ENCODE measurements around the gene CA11. TPM values are rescaled to one million over a fixed set of nuclear protein-coding genes. Genes with fewer than 3 reads are reported as not detected.

Gene CA11
- total RNA-seq, 1 donor from 2014 or later = 2.3 TPM

DNA sequence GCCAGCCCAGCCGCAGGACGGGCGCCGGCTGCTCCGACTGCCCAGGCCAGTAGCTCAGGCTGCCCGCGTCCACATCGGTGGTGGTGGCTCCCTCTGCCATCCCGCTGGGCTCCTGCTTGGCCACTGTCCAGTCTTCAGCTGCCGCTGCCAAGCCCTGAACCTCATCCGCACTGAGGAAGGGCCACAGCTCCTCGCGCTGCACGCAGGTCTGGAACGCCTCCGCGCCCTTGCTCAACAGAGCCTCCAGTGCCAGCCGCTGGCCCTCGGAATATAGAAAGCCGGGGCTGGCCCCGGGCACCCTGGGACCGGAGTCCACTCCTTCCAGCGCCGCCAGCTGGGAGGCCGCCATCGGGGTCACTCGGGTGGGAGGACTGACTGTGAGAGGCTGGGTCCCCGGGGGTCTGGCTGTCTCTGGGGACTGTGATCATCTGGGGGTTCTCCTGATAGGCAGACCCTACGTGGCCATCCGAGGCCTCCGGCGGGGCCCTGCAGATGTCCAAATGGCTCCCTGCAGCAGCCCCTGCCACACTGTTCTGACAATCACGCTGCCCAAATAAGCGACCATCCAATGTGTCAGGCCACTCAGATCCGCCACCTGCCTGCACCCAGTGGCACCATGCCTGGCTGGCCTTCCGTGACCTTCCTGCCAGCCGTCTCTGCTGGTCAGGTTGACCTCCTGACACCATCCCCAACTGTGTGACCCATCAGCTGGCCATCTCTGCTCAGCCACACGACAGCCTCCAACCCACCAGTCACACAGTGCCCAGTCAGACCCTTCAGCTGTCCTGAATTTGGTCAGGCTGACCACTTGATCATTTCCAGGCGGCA lies 32.7 kb downstream of the CA11 start:
- DNase-seq = no peak

DNA sequence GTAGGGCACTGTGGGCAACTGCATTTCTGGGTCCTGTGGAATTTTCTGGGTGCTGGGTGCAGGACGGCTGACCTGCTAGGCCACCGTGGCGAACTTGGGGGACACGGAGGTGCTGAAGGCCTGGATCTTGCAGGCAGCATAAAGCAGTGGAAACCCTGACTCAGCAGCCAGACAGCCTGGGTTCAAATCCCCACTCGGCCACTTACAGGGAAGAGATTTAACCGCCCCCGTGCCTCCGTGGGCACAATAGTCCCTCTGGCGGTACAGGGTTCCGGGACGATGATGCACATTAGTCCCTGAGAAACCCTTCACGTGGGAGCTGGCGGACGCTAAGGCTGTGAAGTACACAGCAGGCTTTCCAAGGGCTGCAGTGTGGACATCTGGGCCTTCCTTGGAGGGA lies 34.1 kb downstream of the CA11 start:
- no peak for DNase-seq

DNA sequence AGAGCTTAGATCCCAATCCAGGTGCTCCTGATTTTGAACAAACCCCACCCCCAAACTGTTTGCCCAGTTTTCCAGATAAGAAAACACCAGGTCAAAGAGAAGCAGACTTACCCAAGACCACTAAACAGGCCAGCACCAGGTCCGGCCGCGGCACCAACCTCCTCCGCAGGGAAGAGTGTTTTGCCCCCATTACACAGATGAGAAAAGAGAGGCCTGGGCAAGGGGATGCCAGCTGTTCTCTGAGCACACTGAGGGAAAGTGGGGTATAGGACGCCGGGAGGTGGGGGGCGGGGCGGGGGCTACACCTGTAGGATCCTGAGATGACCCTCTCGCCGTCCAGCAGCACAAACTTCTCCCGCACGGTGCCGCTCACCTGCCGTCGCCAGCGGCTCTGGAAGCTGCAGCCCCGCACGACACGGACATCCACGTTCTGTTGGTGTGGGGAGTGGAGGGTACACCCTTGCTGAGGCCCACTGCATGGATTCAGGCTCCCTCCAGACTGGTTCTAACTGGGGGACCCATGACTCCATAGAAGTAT lies 36.3 kb downstream of the CA11 start:
- DNase-seq = no peak

DNA sequence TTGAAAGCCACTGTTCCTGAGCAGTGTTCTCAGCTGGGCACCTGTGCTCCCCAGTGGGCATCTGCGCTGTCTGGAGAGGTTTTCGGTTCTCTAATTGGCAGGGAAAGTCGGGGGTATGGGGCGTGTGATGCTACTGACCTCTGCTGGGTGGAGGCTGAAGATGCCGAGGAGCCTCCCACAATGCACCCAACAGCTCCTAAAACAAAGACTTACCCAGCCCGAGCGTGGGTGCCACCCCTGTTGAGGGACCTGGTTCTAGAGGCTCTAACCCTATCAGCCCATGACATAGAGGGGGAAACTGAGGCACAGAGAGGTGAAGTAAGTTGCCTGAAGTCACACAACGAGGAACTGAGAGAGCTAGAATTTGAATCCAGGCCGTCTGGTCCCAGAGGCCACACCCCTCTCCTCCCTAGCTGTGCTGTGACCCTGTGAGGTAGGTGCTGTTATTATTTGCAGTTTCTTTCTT lies 37.2 kb downstream of the CA11 start:
- DNase-seq = peak; percentile 23

DNA sequence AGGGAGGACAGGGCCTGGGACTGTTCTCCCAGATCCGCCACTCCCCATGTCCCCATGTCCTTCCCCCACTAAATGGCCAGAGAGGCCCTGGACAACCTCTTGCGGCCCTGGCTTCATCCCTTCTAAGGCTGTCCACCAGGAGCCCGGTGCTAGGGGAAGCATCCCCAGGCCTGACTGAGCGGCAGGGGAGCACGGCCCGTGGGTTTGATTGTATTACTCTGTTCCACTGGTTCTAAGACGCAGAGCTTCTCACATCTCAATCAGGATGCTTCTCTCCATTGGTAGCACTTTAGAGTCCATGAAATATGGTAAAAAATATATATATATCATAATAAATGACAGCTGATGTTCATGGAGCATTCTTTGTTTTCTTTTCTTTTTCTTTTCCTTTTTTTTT lies 38.6 kb downstream of the CA11 start:
- no peak for DNase-seq

DNA sequence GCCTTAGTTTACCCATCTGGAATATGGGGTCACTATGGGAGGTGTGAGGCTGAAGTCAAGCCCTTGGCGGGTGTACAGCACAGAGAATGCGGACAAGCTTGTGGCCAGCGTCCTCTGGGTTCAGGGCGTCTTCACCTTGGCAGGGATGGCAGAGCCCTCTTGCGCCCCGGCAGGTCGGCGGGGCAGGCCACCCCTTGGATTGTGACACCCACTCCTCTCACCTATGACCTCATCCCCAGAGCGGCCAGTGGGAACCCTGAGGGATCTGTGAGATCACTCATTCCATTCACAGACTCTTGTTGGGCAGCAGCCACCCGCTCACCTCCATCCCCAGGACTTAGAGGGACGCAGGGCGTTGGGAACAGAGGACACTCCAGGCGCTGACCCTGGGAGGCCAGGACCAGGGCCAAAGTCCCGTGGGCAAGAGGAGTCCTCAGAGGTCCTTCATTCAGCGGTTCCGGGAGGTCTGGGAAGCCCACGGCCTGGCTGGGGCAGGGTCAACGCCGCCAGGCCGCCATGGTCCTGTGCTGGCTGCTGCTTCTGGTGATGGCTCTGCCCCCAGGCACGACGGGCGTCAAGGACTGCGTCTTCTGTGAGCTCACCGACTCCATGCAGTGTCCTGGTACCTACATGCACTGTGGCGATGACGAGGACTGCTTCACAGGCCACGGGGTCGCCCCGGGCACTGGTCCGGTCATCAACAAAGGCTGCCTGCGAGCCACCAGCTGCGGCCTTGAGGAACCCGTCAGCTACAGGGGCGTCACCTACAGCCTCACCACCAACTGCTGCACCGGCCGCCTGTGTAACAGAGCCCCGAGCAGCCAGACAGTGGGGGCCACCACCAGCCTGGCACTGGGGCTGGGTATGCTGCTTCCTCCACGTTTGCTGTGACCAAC lies 39.3 kb downstream of the CA11 start, which contains the start of gene SPACA4:
SPACA4 (plus strand) TSS at position 280 of the 896 bp plus-strand sequence; CDS start at position 517, 237 bp downstream.
- DNase-seq = no peak

DNA sequence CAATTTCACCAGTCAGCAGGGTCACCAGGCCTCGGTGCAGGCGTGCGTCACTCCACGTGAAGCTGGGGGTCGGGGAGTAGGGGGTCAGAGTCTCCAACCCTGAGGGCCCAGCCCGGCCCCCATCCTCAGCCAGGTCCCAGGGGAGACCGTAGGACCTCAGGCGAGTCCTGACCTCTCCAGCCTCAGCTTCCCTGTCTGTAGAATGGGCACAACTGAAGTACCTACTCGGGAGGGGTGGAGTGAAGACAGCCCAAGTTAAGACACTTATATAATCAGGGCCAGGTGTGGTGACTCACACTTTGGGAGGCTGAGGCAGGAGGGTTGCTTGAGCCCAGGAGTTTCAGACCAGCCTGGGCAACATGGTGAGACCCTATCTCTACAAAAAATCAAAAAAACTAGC lies 42.1 kb downstream of the CA11 start:
- no peak for DNase-seq

DNA sequence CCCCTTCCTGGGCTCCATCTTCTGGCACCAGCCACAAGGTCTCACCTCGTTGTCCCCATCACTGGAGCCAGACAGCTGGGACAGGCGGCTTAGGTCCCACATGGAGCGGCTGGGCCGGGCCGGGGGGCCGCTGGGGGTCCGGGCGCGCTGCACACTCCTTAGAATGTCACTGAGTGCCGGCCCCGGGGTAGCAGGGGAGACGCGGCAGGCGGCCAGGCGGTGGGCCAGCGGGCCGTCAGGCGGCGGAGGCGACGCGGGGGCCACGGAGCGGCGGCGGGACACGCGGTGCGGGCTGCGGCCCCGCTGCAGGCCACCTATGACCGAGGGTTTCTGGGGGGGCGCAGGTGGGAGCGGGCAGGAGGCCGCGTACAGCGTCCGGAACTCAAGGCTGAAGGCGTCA lies 42.5 kb downstream of the CA11 start:
- no peak for DNase-seq

DNA sequence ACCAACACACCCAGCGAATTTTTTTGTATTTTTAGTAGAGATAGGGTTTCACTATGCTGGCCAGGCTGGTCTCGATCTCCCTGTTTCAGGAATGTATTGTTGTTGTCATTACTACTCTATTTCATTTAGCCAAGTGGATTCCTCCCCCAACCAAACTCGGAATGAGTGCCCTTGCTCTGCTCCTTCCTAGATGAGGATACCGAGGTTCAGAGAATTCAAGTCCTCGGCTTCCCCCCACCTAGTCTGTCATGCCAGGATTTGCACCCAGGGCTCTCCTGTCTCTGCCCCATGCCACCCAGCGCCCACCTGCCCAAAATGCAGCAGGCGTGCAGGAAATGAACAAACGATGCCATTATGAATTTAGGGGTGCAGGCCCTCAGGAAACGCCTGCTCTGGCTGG lies 43.0 kb downstream of the CA11 start:
- no peak for DNase-seq

DNA sequence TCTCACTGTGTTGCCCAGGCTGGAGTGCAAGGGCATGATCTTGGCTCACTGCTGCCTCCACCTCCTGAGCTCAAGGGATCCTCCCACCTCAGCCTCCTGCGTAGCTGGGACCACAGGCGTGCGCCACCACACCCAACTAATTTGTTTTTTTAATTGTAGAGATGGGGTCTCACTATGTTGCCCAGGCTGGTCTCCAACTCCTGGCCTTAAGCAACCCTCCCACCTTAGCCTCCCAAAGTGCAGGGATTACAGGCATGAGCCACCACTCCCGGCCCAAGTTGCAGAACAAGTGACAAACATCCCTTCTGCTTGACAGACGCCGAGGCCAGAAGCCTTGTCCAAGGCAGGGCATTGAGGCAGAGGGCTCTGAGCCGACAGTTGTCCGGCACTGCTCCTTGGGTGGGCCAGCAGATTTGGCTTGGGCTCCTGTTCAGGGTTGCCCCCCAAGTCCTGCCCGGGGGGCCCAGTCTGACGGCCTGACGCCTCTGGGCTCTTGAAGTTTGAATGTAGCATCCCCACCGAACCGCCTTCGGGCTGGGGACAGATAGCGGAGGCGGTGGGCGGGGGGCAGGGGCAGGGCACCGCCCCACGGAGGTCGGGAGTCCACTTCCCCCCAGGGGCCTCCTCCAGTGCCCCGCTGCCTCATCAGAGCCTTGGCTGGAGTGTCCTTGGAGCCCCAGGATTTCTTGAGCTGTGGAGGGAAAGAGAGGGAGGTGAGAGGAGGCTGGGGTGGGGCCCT lies 45.1 kb downstream of the CA11 start:
- no peak for DNase-seq

DNA sequence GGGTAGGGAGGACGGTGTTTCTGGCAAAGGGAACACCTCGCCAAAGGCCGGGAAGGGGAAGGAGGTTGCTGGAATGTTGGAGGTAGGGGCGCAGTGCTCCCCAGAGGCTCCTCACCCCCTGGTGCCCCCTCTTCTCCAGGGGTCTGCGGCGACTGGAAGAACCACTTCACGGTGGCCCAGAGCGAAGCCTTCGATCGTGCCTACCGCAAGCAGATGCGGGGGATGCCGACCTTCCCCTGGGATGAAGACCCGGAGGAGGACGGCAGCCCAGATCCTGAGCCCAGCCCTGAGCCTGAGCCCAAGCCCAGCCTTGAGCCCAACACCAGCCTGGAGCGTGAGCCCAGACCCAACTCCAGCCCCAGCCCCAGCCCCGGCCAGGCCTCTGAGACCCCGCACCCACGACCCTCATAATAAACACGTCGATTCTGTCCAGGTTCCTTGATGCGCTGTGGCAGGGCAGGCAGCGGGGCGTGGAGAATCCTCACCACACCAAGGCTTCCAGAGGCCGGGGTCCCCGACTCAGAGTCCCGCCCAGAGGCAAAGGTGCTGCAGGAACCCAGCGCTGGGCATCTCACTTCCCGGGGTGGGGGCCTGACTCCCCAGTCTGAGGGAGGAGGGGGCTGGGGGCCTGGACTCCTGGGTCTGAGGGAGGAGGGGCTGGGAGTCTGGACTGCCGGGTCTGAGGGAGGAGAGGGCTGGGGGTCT lies 46.8 kb downstream of the CA11 start:
- DNase-seq = no peak

DNA sequence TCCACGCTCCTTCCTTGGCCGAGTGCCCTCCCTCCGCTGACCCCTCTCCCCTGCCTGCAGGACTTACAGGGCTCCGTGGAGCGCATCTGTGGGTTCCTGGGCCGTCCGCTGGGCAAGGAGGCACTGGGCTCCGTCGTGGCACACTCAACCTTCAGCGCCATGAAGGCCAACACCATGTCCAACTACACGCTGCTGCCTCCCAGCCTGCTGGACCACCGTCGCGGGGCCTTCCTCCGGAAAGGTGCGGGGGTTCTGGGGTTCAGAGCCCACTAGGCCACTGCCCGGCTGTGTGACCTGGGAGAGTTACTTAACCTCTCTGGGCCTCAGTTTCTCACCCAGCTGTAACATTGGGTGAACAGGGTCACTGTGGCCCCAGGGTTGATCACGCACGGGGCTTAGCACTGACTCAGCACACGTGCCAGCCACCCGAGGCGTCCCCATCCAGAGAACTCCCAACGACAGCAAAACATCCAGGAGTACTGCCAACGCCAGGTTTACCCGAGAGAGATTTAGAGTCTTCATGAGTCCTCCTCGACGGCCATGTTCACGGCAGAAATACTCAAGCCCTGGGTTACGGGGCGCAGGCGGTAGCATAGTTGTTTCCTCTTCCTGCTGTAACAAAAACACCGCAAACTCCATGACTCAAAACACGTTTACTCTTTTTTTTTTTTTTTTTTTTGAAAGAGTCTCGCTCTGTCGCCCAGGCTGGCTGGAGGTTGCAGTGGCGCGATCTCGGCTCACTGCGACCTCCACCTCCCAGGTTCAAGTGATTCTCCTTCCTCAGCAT lies 49.1 kb downstream of the CA11 start:
- no peak for DNase-seq

DNA sequence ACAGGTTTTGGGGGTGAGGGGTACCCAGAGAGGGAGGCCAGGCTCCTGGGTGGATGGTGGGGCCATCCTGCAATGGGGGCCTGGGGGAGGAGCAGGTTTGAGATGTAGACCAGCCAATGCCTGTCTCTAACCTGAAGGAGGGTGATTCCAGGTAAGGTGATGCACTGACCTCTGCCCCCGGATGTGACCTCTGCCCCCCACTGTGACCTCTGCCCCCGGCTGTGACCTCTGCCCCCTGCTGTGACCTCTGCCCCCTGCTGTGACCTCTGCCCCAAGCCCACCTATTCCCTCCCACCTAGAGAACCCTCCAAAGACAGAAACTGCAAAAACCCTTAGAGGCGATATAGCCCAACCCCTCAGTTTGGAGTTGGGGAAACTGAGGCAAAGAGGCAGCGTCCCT lies 49.8 kb downstream of the CA11 start:
- no peak for DNase-seq

DNA sequence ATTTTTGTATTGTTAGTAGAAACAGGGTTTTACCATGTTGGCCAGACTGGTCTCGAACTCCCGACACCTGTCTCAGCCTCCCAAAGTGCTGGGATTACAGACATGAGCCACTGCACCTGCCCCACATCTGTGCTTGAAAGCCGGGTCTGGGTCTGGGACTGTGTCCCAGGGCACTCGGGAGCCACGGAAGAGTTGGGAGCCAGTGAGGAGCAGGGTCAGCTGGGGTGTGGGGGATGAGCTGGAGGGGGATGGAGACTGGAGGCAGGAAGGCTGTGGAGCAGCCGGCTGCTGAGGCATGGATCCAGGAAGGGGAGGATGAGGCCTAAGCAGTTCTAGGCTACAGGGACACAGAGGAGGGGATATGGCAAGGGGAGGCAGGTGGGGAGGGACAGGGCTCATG lies 50.2 kb downstream of the CA11 start:
- no peak for DNase-seq

DNA sequence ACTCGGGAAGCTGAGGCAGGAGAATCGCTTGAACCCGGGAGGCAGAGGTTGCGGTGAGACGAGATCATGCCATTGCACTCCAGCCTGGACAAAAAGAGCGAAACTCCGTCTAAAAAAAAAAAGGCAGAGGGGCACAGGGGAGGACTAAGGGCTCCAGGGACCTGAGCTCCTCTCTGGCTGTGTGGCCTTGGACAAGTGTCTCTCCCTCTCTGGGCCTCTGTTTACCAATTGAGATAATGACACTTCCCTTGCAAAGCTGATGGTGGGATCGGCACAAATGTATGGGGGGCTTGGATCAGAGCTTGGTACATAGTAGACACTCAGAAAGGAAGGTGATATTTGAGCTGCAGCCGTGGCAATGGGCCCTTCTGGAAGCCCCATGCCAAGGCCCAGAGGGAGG lies 50.8 kb downstream of the CA11 start:
- DNase-seq = no peak

DNA sequence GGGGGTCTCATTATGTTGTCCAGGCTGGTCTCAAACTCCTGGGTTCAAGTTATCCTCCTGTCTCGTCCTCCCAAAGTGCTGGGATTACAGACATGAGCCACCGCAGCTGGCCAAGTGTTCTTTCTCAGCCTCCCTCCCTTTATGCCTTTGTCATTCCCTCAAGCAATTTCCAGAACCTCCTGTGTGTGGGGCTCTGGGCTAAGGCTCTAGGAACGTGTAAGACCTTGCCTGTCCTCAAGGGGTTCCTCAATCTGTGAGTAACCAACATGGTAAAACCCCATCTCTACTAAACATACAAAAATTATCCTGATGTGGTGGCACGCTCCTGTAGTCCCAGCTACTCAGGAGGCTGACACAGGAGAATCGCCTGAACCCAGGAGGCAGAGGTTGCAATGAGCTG lies 55.0 kb downstream of the CA11 start:
- DNase-seq = no peak

DNA sequence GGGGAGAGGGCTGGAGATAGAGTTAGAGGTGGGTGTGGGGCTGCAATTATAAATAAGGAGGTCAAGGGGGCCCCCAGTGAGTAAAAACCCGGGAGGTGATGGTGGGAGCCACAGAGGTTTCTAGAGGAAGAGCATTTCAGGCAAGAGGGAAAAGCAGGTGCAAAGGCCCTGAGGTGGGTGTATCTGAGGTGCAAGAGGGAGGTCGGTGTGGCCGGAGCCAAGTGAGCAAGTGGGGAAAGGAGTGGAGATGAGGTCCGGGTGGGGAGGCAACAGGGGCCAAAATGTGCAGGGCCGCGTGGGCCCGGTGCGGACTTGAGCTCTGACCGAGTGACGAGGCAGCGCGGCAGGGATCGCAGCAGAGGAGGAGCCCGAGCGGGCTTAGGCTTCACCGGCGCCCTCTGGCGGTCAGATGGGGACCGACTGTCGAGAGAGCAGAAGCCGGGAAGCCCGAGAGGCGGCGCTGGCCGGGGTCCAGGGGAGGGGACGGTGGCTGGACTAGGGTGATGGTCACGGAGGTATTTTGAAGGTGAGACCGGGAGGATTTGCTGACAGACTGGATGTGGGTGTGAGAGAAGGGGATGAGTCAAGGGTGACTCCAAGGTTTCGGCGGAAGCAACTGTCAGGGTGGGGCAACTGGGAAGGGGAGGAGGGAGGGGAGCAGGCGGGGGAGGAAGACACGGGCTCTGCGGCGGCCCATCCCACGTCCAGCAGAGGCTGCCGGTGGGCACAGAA lies 57.2 kb downstream of the CA11 start:
- peak; percentile 38 for DNase-seq

Measured in skin of body (tissue), 2 donors.